PFSK-1 (cell line): ENCODE measurements around the gene TBC1D9.

ENCODE experiments used
- FOXP2 ChIP-seq: optimal IDR thresholded peaks from 2 replicates; pipeline ENCODE3; 2011; ENCODE audit warnings: borderline replicate concordance, control low read depth, inconsistent platforms; ENCODE audit not compliant: insufficient read depth; ENCODE audit errors: extremely low read length, extremely low read depth
- POLR2AphosphoS5 ChIP-seq: IDR thresholded peaks from 2 replicates; pipeline ENCODE4 v1.6.1; 2012; ENCODE audit warnings: low read depth, mild to moderate bottlenecking, control low read depth, low read length, moderate library complexity
- SIN3A ChIP-seq: IDR thresholded peaks from 2 replicates; pipeline ENCODE4 v1.6.1; 2012; ENCODE audit warnings: mild to moderate bottlenecking, low read length, moderate library complexity, borderline replicate concordance; ENCODE audit not compliant: insufficient read depth
- TAF1 ChIP-seq: IDR thresholded peaks from 2 replicates; pipeline ENCODE4 v1.6.1; 2012; ENCODE audit warnings: low read length, control low read depth, borderline replicate concordance; ENCODE audit not compliant: insufficient read depth
- TF ChIP-seq, protein P1 (sequence below), 2 experiments: IDR thresholded peaks; 2 replicates each; pipeline versions ENCODE4 v1.6.1 to v1.8.0; 2011 to 2012; ENCODE audit warnings: low read depth in 2 of 2, low read length in 2 of 2, control low read depth in 1 of 2, inconsistent platforms in 1 of 2, mild to moderate bottlenecking in 1 of 2, moderate library complexity in 1 of 2; ENCODE audit not compliant: insufficient read depth in 1 of 2

Gene TBC1D9

DNA sequence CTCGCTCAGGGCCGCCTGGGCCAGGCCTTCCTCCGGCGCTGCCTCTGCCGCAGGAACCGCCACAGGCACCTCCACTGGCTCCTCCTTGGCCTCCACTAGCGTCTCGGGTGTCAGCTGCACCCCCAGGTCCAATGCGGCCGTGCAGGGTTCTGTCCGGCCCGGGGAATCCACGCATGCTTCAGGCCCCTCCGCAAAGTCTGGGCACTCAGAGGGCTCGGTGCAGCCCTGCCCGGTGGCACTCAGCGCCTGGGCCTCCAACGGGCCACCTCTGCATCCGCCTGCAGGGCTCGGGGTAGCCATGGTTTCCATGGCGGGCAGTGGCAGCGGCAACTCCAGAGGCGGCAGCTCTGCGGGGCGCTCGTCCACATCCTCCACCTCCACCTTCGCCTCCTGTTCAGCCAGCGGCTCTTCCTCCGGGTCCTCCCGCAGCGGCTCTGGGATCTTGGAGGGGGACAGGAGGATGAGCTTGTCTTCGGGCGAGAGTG, 112.6 kb downstream of the TBC1D9 start:
- TF ChIP-seq, protein P1, sequence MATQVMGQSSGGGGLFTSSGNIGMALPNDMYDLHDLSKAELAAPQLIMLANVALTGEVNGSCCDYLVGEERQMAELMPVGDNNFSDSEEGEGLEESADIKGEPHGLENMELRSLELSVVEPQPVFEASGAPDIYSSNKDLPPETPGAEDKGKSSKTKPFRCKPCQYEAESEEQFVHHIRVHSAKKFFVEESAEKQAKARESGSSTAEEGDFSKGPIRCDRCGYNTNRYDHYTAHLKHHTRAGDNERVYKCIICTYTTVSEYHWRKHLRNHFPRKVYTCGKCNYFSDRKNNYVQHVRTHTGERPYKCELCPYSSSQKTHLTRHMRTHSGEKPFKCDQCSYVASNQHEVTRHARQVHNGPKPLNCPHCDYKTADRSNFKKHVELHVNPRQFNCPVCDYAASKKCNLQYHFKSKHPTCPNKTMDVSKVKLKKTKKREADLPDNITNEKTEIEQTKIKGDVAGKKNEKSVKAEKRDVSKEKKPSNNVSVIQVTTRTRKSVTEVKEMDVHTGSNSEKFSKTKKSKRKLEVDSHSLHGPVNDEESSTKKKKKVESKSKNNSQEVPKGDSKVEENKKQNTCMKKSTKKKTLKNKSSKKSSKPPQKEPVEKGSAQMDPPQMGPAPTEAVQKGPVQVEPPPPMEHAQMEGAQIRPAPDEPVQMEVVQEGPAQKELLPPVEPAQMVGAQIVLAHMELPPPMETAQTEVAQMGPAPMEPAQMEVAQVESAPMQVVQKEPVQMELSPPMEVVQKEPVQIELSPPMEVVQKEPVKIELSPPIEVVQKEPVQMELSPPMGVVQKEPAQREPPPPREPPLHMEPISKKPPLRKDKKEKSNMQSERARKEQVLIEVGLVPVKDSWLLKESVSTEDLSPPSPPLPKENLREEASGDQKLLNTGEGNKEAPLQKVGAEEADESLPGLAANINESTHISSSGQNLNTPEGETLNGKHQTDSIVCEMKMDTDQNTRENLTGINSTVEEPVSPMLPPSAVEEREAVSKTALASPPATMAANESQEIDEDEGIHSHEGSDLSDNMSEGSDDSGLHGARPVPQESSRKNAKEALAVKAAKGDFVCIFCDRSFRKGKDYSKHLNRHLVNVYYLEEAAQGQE (IDR thresholded peaks at IDR 0.05; ENCODE audit: insufficient read depth in 1 of 2, low read depth in 2 of 2, low read length in 2 of 2): no peak
- TF ChIP-seq SIN3A (no peak), TAF1 (no peak), FOXP2 (no peak), POLR2AphosphoS5 (no peak)

DNA sequence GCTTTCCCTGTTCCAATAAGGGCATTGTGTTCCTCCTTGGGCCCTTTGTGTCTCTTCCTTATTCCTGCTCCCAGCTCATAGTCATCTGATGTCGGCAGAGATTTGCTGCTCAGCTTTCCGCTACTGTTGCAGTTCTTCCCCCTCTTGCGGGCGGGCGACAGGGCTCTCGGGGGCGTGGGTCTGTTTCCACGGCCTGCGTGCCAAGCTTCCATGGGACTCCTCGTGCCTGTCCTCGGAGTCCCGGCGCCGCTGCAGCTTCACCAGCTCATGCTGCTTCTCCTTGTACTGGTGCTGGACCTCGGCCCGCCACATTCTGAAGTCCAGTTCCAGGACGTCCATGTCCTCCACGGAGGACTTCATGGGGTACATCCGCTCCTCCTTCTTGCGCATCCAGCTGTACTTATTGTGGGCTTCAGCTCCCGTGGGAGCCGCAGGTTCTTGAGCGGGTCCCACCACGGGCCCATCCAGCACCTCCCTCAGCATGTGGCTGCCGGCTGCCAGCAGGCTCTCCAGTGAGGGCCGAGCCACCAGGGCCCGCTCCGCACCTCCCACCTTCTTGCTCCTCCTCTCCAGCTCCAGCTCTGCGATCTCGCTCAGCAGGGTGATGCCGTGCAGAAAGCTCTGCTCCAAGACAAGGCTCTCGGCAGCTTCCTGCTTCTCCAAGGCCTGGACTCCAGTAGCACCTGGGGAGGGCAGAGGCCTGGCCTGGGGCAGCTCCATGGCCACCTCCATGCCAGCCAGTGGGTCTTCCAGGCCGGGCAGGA, 113.3 kb downstream of the TBC1D9 start:
- TF ChIP-seq SIN3A: no peak
- TF ChIP-seq POLR2AphosphoS5: no peak
- no peak for TF ChIP-seq TAF1
- TF ChIP-seq, protein P1 (IDR thresholded peaks at IDR 0.05; ENCODE audit: insufficient read depth in 1 of 2, low read depth in 2 of 2, low read length in 2 of 2): no peak
- no peak for TF ChIP-seq FOXP2

DNA sequence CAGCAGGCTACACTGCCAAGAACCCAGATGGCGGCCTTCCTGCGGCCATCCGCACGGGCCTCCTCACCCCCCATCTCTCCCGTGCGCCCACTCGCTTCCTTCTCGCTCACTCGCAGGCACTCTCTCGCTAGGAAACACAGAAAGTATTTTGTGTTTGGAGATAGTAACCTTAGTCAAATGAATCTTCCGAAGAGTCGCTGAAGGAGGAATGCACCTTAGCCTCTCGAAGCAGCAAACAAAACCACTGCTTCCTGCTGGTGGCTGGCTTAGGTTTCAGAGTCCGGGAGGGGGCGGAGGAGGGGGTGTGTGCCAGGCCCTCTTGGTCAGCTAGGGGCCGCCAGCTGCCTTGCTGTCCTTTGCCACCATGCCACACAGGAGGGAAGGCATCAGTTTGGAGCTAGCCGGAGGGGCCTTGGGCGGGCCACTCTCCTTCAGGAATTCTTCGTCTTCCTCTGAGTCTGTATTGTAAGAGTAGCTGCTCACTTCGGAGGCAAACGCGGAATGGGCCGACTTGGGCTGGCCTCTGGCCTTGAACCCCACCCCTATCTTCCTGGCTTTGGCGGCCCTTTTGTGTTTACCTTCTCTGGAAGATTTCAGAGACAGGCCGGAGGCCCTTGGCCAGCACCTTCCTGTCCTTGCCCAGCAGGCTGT, 114.3 kb downstream of the TBC1D9 start:
- no peak for TF ChIP-seq POLR2AphosphoS5
- TF ChIP-seq TAF1: no peak
- no peak for TF ChIP-seq FOXP2
- TF ChIP-seq SIN3A: no peak
- TF ChIP-seq, protein P1 (IDR thresholded peaks at IDR 0.05; ENCODE audit: insufficient read depth in 1 of 2, low read depth in 2 of 2, low read length in 2 of 2): no peak

DNA sequence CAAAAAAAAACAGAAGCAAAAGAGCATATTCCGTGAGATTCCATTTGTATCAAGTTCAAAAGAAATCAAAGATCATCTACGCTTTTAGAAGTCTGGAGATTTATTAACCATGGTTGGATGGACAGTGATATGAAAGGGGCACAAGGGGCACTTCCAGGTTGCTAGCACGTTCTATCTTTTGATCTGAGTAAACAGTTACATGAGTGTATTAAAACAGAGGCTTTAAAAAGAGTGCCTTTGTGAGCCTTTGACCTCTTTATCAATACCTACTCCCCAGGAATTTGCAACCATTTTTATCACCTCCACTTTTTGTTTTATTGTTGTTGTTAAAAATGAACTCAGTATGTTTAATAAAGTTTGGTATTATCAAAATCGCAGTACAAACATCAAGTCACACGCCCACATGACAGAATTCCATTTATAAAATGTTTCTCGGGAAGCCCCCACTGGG, 115.1 kb downstream of the TBC1D9 start:
- TF ChIP-seq TAF1: no peak
- TF ChIP-seq, protein P1 (IDR thresholded peaks at IDR 0.05; ENCODE audit: insufficient read depth in 1 of 2, low read depth in 2 of 2, low read length in 2 of 2): no peak
- no peak for TF ChIP-seq SIN3A
- no peak for TF ChIP-seq POLR2AphosphoS5
- no peak for TF ChIP-seq FOXP2
